ENCODE data around the gene NKAIN1.
"Not testable (repeated sequence)": the region's sequence is repeated elsewhere in the genome, so short reads cannot be mapped to it uniquely, and the experiment has no call there.

Gene NKAIN1

DNA sequence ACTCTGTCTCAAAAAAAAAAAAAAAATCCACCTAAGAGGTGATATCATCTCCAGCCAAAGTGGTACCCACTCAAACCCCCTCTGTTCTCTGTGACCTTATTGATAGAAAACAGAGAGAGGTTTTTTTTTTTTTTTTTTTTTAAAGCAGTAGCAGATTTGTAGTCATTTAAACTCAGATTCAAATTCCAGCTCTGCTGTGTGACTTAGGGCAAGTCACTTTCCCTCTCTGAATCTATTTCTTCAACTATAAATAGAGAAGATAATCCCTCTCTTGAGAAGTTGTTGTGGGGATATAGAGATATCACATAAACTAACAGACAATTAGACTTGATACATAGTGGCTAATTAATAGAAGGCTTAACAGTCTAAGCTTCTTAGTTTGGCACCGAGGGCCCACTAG is 48.4 kb downstream of the NKAIN1 start:
- DNase-seq, result no peak

DNA sequence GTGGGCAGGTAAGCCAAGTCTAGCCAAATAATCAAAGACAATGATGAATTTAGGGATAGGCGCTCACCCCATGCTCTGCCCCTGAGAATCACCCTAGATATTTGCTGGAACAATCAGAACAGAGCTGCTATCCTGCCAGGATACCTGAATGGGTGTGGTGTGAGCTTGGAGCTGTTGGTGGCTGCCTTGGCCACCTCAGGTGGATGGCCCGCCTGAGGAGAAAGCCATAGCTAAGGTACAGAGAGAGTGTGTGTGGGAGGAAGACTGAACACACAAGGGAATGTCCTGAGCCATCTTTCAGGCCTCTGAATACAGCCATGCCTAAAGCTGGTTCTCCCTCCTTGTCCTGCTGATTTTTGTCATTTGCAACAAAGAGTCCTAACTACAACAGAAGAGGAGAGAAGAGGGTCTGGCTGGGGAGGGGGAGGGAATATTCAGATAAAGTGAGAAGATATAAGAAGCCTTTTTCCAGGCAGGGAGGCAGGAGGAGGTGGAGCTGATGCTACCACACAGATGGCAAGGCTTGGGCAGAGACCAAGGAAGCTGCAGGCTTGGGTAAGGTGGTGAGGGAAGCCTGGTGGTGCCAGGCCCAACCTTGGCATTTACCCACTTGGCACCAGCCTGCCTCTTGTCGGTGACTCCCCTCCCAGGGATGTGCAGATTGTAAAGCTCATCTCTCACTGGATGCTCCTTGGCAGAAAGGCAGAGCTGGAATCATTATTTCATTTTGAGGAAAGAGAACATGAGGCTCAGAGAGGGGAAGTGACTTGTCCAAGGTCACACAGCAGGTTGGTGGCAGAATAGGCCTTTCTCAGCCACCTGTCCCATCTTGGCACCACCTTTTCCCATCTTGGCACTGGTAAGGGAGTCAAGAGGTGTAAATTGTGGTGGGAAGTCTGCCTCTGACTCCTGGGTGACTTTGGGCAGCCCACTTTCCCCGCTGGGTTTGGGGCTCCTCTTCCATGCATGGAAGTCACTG is 49.7 kb downstream of the NKAIN1 start:
- DNase-seq, result no peak

DNA sequence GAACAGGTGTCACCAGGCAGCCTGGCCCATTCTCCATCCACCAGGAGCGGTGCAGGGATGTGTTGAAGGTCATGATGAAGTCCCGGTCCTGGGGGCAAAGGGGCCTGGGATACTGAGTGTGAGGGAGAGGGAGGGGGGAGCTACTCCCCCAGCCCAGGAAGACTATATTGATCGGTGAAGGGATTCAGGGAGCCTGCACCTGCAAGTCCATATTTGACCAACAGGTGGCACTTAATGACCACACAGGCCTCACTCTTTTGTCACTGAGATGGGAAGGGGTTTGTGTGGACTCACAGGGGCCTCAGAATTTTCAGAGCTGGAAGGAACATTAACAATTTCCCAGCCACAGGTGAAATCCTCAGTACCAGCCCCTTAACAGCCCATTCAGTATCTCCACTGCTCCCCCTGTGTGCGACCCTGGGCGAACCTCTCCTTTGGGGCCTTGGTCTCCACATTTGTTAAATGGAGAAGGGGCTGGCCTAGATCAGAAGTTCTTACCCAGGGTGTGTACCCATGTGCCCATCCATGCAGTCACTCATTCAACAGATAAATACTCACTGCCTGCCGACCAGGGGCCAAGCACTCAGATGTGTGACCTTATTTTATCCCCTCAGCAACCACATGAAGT is 55.6 kb downstream of the NKAIN1 start:
- DNase-seq, result peak; percentile 11 to 22

DNA sequence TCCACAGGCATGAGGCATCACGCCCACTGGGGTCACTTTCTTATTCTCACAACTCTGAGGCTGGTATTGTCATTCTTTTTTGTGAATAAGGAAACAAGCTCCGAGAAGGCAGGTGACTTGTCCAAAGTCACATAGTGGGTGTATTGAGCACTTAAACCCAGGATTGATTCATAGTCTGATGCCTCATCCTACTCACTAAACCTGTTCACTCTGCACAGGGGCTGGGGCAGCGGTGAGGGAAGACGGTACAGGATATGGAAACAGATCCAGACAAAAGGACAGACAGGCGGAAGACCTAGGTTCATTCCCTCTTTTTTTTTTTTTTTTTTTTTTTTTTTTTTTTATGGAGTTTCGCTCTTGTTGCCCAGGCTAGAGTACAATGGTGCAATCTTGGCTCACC is 56.6 kb downstream of the NKAIN1 start:
- no peak for DNase-seq

DNA sequence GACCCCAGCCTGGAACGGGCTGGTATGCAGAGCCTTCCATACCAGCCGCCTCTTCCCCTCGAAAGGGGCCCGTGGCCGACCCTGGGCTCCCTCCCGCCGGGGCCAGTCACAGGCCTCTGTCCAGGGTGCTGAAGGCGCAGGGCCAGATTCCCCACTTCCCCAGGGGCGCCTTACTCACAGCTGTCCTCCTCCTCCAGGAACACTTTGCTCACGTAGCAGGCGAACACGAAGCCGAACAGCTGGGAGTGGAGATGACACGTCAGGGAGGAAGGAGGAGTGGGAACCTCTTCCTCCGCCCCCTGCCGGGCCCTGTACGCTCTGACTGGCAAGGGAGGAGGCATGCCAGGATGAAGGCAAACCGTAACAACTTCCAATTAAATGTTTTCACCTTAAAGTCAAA is 57.3 kb downstream of the NKAIN1 start:
- peak in 1 of 2 experiments; percentile 8 for DNase-seq

DNA sequence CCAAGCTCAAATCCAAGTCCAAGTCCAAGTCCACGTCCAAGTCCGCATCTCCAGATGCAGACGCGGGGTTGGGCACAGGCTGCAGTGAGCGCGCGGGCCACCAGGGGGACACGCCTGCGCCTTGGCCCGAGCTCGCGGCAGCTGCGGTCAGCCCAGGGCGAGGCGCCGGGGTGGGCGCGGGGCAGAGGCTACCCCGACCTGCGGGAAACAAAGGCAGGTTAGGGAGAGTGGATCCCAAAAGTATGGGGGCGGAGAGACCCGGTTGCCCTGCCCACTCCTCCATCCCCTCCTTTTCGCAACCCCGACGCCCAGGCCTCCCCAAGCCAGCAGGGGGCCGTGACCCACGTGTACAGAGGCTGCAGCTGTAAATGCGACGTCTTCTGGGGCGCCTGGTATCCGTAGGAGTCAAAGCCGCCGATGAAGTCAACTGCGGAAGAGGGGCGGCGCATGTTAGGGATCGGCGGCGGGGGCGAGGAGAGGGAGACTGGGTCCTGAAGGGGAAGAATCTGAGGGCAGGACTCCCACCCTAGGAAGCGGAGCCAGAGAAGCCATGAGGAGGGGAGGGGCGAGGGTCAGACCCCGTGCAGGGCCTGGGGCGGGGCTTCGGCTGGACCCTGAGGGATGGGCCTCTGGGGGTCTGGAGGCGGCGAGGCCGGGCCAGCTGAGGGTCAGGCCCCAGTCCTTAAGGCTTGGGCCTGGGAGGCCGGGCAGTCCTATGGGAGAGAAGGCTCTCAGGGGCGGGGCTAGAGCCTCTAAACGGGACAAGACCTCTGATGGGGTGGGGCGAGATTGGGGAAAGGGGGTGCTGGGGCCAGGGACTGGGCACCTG is 58.0 kb downstream of the NKAIN1 start:
- peak in 1 of 2 experiments; percentile 22 for DNase-seq

DNA sequence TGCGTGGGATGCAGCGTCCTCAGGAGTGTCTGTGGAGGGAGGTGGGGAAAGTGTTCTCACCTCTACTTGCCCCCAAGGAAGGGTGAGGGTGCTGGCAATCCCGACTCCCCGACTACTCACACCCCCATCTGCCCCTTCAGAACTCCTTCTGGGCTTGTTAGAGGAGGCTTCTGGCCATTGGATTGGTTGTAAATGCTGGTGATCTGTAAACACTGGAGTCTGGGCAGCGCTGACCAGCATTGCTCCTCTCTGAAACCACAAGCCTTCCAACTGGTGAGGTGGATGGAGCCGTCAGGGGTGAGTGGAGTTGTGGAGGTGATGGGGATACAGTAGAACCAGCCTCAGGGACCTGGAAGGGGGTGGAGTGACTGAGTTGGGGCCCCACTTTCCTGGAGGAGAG is 59.3 kb downstream of the NKAIN1 start:
- DNase-seq, result no peak

DNA sequence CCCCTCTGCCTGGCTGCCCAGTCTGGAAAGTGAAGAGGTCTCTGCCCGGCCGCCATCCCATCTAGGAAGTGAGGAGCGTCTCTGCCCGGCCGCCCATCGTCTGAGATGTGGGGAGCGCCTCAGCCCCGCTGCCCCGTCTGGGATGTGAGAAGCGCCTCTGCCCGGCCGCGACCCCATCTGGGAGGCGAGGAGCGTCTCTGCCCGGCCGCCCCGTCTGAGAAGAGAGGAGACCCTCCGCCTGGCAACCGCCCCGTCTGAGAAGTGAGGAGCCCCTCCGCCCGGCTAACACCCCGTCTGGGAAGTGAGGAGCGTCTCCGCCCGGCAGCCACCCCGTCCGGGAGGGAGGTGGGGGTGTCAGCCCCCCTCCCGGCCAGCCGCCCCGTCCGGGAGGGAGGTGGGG is 63.4 kb downstream of the NKAIN1 start:
- DNase-seq, result not testable (repeated sequence)

DNA sequence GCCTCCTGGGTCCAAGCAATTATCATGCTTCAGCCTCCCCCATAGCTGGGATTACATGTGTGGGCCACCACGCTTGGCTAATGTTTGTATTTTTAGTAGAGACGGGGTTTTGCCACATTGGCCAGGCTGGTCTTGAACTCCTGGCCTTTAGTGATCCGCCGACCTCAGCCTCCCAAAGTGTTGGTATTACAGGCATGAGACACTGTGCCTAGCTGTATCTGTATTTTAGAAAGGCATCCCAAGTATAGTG is 69.3 kb downstream of the NKAIN1 start:
- DNase-seq, result no peak

DNA sequence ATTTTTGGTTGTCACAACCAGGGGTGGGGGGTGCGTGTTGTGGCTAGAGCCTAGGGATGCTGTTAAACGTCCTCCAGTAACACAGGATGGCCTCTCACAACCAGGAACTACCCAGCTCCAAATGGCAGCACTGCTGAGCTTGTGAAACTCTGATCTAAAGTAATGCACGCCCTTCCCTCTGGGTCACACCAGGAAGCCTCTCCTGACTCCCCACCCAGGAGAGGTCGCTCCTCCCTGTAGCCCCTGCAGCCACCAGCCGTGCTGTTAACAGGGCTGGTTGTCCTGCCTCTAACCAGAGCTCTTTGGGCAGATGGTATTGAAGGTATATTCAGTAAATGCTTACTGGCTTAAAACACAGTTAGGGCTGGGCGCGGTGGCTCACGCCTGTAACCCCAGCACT is 73.2 kb downstream of the NKAIN1 start:
- no peak for DNase-seq

DNA sequence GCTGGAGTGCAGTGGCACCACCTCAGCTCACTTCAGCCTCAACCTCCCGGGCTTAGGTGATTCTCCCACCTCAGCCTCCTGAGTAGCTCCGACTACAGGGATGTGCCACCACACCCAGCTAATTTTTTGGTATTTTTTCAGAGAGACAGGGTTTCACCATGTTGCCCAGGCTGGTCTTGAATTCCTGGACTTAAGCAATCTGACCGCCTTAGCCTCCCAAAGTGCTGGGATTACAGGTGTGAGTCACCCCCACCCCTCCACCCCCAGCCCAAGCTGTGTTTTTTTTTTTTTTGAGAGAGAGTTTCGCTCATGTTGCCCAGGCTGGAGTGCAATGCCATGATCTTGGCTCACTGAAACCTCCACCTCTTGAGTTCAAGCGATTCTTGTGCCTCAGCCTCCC is 75.4 kb downstream of the NKAIN1 start:
- DNase-seq, result no peak

DNA sequence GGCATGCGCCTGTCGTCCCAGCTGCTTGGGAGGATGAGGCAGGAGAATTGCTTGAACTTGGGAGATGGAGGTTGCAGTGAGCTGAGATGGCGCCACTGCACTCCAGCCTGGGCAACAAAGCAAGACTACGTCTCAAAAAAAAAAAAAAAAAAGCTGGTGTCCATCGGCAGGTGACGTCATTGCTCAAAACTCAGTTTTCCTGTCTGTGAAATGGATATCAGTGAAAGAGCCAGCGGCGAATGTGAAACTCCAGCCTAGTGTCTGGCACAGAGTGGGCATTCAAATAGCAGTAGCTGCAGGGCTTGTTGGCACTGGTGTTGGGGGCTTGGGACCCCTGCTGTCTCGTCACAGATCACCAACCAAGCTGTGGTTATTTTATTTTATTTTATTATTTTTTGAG is 75.8 kb downstream of the NKAIN1 start:
- DNase-seq, result no peak

DNA sequence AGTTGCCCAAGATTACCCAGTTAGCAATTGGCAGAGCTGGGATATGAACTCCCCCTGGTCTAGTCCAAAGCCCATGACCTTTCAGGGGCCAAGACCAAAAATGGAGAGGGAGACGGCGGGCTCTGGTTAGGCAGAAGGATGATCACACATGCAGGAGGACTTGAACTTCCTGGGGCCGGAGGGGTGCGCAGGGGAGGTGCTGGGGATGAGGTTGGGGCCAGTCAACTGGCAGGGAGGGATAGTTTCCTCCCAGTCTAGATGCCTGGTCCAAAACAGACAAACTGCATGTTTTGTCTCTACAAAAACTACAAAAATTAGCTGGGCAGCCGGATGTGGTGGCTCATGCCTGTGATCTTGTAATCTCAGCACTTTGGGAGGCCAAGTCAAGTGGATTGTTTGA is 78.1 kb downstream of the NKAIN1 start:
- DNase-seq, result no peak

DNA sequence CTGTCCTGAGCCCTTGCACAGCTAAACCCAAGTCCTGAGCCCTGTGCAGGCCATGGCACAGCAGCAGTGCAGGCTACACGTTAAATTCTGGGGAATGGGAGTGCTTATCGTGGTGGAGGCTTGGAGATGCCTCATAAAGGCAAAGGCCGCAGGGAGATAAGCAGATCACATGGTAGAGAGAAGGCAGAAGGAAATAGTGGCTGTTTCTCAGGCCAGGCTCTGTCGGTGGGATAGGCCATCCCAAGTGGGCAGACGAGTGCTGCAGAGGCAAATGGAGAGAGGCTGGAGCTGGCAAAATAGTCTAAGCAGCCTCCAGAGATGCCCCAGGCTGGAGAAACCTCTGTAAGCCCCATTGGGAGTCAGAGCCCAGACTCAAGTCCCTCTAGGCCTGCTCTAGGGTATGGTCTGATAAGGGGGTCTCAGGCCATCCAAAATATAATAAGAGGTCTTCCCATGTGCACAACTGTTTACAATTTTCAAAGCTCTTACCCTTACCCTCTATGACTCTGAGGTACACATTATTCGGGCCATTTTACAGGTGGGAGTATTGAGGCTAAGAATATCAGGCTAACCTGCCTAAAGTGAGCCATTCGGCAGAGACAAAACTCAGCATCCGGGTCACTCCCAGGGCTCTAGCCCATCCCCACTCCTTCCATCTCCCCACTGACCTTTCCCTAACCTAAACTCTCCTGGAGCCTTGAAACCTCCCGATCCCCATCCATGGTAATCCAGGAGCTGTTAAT is 79.6 kb downstream of the NKAIN1 start:
- no peak for DNase-seq

DNA sequence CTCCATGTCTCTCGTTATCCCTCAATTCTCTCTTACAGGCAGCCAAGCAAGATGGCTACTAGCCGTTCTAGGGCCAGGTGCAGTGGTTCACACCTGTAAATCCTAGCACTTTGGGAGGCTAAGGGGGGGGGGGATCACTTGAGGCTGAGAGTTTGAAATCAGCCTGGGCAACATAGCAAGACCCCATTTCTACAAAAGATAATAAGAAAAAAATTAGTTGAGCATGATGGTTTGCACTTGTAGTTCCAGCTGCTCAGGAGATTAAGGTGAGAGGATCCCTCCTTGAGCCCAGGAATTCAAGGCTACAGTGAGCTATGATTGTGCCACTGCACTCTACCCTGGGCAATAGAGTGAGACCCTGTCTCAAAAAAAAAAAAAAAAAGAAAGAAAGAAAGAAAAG is 80.4 kb downstream of the NKAIN1 start:
- DNase-seq, result no peak

DNA sequence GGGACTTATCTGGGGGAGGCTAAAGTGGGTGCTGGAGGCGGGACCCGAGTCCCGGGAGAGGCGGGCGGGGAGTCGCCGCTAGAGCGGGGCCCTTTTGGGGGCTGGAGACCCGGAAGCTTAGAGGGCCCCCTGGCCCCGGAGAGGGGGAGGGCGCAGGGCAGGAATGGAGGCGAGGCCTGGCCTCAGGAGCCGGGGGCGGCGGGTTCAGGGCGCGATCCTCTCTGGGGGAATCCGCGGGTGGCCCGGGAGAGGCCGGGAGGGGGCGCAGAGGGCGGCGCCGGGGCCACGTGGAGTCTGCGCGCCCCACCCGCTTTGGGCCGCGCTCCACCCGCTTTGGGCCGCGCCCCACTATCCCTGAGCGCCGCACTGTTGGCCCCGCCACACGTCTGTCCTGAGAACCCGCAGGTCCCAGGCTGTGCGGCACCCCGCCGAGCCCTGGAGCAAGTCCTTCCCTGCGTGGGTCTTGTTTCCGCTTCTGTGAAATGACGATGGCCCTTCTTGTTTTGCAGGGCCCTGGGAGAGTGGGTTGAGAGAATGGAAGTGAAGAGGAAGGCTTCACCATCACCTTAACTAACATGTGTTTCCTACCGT is 84.4 kb downstream of the NKAIN1 start:
- DNase-seq, result peak in 1 of 2 experiments; percentile 40

DNA sequence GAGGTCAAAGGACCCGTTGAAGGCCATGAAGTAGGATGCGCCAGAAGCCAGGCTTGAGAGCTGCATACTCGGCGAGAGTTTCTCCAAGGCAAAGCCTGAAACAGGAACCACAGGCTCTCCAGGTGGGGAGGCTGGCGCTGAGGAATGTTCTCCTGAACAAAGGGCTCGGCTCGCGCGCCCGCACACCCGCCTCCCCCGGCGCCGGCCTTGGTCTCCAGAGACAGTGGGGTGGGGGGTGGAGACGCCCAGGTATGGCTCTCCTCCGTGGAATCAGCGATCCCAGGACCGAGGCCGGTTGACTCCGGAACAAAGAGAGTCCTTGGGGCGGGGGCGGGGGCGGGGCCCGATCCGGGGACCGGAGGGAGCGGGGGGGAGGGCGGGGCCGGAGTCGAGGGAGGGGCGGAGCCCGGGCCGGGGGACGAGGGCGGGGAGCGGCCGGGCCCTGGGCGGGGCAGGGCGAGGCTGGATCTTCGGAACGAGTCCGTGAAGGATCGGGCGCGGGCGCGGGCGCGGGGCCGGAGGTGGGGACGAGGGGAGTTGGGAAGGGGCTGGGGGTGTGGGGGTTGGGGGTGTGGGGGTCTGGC is 85.0 kb downstream of the NKAIN1 start:
- peak; percentile 80 to 87 for DNase-seq

DNA sequence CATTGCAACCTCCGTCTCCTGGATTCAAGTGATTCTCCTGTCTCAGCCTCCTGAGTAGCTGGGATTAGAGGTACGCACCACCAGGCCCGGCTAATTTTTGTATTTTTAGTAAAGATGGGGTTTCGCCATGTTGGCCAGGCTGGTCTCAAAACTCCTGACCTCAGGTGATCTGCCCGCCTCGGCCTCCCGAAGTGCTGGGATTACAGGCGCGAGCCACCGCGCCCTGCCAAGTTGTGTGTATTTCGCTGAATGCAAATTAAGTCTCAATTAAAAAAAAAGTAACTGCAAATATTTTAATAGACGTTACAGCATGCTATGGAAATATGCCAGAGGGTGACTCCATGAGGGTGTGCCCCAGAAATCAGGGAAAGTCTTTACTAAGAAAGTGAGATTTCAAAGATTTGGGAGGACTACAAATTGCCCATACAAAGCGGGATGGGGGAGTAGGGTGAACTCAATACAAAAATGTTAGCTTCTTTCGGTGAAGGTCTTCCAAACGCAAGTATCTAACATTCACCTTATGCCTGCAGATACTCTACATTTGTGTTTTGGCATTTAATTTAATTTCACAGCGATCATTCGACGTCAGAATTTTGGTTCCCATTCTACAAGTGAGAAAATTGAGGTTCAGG is 85.6 kb downstream of the NKAIN1 start:
- no peak for DNase-seq

DNA sequence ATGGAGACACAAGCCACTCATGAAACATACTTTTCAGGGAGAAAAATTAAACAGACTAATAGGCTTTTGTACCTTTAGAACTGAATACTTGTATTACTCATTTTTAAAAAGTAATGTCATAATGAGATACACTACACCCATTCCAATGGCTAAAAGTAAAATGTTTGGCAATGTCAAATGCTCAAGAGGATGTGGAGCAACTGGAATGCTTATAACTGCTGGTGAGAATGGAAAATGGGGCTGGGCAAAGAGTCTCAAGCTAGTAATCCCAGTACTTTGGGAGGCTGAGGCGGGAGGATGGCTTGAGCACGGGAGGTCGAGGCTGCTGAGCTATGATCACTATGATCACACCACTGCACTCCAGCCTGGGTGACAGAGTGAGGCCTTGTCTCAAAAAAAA is 86.3 kb downstream of the NKAIN1 start:
- DNase-seq, result no peak

DNA sequence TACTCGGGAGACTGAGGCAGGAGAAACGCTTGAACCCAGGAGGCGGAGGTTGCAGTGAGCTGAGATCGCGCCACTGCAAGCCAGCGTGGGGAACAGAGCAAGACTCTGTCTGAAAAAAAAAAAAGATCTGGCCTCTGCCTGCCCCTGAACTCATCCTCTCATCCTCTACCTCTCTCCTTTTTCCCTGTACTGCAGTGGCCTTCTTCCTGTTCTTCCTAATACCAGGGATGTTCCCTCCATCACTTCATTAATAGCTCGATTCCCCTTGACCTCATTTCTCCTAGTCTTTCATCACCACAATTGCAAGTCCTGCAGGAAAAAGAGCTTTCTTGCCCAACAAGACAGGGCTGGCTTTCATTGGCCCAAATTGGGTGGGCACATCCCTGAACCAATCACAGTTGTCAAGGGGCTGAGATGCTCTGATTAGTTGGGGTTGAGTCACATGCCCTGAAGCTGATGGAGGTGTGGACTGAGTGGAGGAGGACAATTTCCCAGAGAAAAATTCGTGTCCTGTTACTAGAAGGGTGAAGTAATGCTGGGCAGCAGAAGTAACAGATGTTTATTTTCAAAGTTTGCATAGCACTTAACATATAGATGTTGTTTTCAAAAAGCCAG is 87.4 kb downstream of the NKAIN1 start:
- no peak for DNase-seq

DNA sequence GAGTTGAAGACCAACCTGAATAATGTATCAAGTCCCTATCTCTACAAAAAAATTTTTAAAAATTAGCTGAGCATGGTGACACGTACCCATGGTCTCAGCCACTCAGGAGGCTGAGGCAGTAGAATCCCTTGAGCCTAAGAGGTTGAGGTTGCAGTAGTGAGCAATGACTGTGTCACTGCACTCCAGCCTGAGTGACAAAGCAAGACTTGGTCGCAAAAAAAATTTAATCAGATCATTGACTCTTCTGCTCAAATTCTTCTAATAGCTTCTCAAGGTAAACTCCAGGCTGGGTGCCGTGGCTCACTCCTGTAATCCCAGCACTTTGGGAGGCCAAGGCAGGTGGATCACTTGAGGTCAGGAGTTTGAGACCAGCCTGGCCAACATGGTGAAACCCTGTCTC is 88.3 kb downstream of the NKAIN1 start:
- no peak for DNase-seq
